ENCODE data around the gene SLC25A14. TPM values are rescaled to one million over a fixed set of nuclear protein-coding genes. Genes with fewer than 3 reads are reported as not detected.

Gene SLC25A14
- total and polyA plus RNA-seq, 2 experiments from 2014 or later, result 8.3 to 14.9 TPM

GRCh38 chrX:130300010-130300282, 39.8 kb upstream of the SLC25A14 start:
- H3K36me3 ChIP-seq (ENCODE audit: insufficient read depth), result no peaks in the 10 kb centered on the region
- H3K4me1 Mint-ChIP-seq, result no peaks in the 10 kb centered on the region
- ATAC-seq, result peak; percentile 56; the same call in 1 of the 3 replicates
- H3K36me3 Mint-ChIP-seq (ENCODE audit: low read depth), result no peaks in the 10 kb centered on the region
- no peaks in the 10 kb centered on the region for H3K79me2 ChIP-seq (replicated peaks; ENCODE audit: insufficient read depth)
- H3K27ac Mint-ChIP-seq, result no peak overlapping the region
- peak overlapping the region; percentile 38; the same call in 1 of the 2 replicates for H3K4me2 ChIP-seq
- H3K27me3 ChIP-seq (ENCODE audit: insufficient read depth), result no peaks in the 10 kb centered on the region
- peak overlapping the region; percentile 56; the same call in 1 of the 2 replicates for H2AFZ ChIP-seq
- H3K27ac ChIP-seq (ENCODE audit: low read depth), result no peak overlapping the region
- H3K4me1 ChIP-seq (ENCODE audit: insufficient read depth), result no peaks in the 10 kb centered on the region
- no peaks in the 10 kb centered on the region for H3K9me2 ChIP-seq (ENCODE audit: insufficient read depth)
- H3K4me3 Mint-ChIP-seq, result no peak overlapping the region
- no peak overlapping the region for H3K4me3 ChIP-seq
- DNase-seq (ENCODE audit: low spot score), result no peak
- TF ChIP-seq, protein P1, sequence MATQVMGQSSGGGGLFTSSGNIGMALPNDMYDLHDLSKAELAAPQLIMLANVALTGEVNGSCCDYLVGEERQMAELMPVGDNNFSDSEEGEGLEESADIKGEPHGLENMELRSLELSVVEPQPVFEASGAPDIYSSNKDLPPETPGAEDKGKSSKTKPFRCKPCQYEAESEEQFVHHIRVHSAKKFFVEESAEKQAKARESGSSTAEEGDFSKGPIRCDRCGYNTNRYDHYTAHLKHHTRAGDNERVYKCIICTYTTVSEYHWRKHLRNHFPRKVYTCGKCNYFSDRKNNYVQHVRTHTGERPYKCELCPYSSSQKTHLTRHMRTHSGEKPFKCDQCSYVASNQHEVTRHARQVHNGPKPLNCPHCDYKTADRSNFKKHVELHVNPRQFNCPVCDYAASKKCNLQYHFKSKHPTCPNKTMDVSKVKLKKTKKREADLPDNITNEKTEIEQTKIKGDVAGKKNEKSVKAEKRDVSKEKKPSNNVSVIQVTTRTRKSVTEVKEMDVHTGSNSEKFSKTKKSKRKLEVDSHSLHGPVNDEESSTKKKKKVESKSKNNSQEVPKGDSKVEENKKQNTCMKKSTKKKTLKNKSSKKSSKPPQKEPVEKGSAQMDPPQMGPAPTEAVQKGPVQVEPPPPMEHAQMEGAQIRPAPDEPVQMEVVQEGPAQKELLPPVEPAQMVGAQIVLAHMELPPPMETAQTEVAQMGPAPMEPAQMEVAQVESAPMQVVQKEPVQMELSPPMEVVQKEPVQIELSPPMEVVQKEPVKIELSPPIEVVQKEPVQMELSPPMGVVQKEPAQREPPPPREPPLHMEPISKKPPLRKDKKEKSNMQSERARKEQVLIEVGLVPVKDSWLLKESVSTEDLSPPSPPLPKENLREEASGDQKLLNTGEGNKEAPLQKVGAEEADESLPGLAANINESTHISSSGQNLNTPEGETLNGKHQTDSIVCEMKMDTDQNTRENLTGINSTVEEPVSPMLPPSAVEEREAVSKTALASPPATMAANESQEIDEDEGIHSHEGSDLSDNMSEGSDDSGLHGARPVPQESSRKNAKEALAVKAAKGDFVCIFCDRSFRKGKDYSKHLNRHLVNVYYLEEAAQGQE (IDR thresholded peaks at IDR 0.05; ENCODE audit: unreplicated experiment), result no peak
- TF ChIP-seq ZNF114 (CRISPR knock-in tag; IDR thresholded peaks at IDR 0.05), result no peak
- TF ChIP-seq, protein P2, sequence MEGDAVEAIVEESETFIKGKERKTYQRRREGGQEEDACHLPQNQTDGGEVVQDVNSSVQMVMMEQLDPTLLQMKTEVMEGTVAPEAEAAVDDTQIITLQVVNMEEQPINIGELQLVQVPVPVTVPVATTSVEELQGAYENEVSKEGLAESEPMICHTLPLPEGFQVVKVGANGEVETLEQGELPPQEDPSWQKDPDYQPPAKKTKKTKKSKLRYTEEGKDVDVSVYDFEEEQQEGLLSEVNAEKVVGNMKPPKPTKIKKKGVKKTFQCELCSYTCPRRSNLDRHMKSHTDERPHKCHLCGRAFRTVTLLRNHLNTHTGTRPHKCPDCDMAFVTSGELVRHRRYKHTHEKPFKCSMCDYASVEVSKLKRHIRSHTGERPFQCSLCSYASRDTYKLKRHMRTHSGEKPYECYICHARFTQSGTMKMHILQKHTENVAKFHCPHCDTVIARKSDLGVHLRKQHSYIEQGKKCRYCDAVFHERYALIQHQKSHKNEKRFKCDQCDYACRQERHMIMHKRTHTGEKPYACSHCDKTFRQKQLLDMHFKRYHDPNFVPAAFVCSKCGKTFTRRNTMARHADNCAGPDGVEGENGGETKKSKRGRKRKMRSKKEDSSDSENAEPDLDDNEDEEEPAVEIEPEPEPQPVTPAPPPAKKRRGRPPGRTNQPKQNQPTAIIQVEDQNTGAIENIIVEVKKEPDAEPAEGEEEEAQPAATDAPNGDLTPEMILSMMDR (conservative IDR thresholded peaks at IDR 0.05; ENCODE audit: low read depth in 2 of 2), result no peak
- no peak for TF ChIP-seq JUNB (IDR thresholded peaks at IDR 0.05; ENCODE audit: unreplicated experiment)
- no peak for TF ChIP-seq EZH2phosphoT487 (IDR thresholded peaks at IDR 0.05; ENCODE audit: unreplicated experiment)
- TF ChIP-seq CREB1 (CRISPR knock-in tag; IDR thresholded peaks at IDR 0.05; ENCODE audit: low read depth), result no peak
- no peak for TF ChIP-seq EZH2 (IDR thresholded peaks at IDR 0.05; ENCODE audit: low read depth, unreplicated experiment)
- TF ChIP-seq NANOG (IDR thresholded peaks at IDR 0.05; ENCODE audit: borderline replicate concordance), result no peak
- no peak for TF ChIP-seq STAT1 (IDR thresholded peaks at IDR 0.05; ENCODE audit: unreplicated experiment)
- no peak for TF ChIP-seq ZNF462 (CRISPR knock-in tag; IDR thresholded peaks at IDR 0.05)
- no peak for TF ChIP-seq ZNF331 (CRISPR knock-in tag; IDR thresholded peaks at IDR 0.05; ENCODE audit: low read depth)
- no peak for TF ChIP-seq POLR2AphosphoS5 (IDR thresholded peaks at IDR 0.05; ENCODE audit: low read depth)
- TF ChIP-seq, protein P3, sequence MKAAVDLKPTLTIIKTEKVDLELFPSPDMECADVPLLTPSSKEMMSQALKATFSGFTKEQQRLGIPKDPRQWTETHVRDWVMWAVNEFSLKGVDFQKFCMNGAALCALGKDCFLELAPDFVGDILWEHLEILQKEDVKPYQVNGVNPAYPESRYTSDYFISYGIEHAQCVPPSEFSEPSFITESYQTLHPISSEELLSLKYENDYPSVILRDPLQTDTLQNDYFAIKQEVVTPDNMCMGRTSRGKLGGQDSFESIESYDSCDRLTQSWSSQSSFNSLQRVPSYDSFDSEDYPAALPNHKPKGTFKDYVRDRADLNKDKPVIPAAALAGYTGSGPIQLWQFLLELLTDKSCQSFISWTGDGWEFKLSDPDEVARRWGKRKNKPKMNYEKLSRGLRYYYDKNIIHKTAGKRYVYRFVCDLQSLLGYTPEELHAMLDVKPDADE (IDR thresholded peaks at IDR 0.05), result no peak
- no peaks in the 10 kb centered on the region for H3F3A ChIP-seq (replicated peaks; ENCODE audit: low read depth)
- no peaks in the 10 kb centered on the region for H3K9me3 Mint-ChIP-seq
- no peaks in the 10 kb centered on the region for H4K20me1 ChIP-seq (replicated peaks; ENCODE audit: insufficient read depth)
- H3K27me3 Mint-ChIP-seq (ENCODE audit: insufficient read depth, low read depth, poor library complexity), result no peaks in the 10 kb centered on the region

All from GM23338 (cell line).